CD4-positive, alpha-beta T cell treated with Interleukin-4 for 1 hour (primary cell): ENCODE measurements around the gene LTF.
"Not testable (repeated sequence)": the region's sequence is repeated elsewhere in the genome, so short reads cannot be mapped to it uniquely, and the experiment has no call there.

ENCODE experiments used
- DNase-seq, 2 donors: peaks; one replicate each; pipeline ENCODE4 v3.0.0-alpha.2; 2020 to 2022

The LTF gene

DNA sequence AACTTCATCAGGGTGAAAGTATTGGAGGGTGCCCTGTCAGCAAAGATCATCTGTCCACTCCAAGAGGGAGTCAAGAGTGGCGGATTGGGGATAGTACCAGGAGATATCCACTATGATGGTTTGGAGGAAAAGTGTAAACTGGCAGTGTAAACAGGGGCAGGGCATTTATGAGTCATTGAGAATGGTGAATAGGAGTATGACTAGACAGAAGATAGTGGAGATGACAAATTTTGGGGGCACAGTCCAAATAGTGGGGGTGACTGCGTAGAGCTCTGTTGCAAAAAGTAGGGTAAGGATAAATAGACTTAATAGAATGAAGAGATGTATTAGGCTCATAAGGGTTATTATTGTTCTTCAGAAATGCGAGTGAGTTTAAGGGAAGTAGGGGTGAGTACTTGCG lies 75.9 kb downstream of the LTF start:
- not testable (repeated sequence) for DNase-seq

DNA sequence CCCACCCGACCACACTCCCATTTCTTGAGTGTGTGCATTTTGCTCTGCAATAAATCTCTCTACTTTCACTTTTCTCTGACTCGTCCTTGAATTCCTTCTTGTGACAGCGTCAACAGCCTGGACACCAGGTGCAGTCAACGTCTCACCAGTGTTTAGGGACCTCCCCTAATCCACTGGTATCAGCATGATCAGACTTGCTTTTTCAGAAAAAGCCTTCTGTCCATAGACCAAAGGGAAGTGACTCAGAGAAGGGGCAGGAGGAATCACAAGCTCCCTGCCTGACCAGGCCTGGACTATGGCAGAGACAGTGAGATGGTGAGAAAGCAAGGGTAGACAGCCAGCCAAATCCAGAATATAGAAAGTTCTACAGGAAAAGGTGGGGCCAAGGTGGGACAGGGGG lies 78.5 kb downstream of the LTF start:
- DNase-seq, result no peak
